ENCODE results near the gene DNMT3A.

- no peak for TF ChIP-seq POLR2A (IDR thresholded peaks at IDR 0.05; ENCODE audit: control extremely low read depth in 1 of 2, low read depth in 2 of 2, low read length in 2 of 2)
- TF ChIP-seq SP1 (IDR thresholded peaks at IDR 0.05; ENCODE audit: low read depth, low read length) = no peak
- no peak for TF ChIP-seq NRF1 (IDR thresholded peaks at IDR 0.05; ENCODE audit: low read depth, low read length)
- TF ChIP-seq EP300 (IDR thresholded peaks at IDR 0.05; ENCODE audit: borderline replicate concordance in 1 of 2, low read depth in 2 of 2, low read length in 2 of 2) = no peak
- TF ChIP-seq CTCF (IDR thresholded peaks at IDR 0.05; ENCODE audit: control extremely low read depth in 1 of 3, insufficient read depth in 1 of 3, low read depth in 1 of 3, low read length in 3 of 3) = no peak
- TF ChIP-seq CEBPB (IDR thresholded peaks at IDR 0.05; ENCODE audit: low read depth, low read length) = no peak
- no peak for TF ChIP-seq TAF1 (IDR thresholded peaks at IDR 0.05; ENCODE audit: low read depth, low read length)
- no peak for TF ChIP-seq POU5F1 (IDR thresholded peaks at IDR 0.05; ENCODE audit: low read depth, low read length)
Observed at GRCh38 chr2:25336383-25336841, 5.3 kb downstream of the DNMT3A start.
